C4-2B (cell line): ENCODE results near the gene SERPINE3.

Experiments used
- H3K27ac ChIP-seq: fragments of 450-650 bp; 2 replicates; pipeline ENCODE4 v1.5.1; 2017
- ZFX ChIP-seq: fragments of 450-650 bp; IDR thresholded peaks from 2 replicates; pipeline ENCODE4 v1.6.1; 2017
- TF ChIP-seq, protein P1 (sequence below): fragments of 450-650 bp; conservative IDR thresholded peaks from 2 replicates; pipeline ENCODE4 v1.5.1; 2017; ENCODE audit warnings: mild to moderate bottlenecking

Gene SERPINE3

DNA sequence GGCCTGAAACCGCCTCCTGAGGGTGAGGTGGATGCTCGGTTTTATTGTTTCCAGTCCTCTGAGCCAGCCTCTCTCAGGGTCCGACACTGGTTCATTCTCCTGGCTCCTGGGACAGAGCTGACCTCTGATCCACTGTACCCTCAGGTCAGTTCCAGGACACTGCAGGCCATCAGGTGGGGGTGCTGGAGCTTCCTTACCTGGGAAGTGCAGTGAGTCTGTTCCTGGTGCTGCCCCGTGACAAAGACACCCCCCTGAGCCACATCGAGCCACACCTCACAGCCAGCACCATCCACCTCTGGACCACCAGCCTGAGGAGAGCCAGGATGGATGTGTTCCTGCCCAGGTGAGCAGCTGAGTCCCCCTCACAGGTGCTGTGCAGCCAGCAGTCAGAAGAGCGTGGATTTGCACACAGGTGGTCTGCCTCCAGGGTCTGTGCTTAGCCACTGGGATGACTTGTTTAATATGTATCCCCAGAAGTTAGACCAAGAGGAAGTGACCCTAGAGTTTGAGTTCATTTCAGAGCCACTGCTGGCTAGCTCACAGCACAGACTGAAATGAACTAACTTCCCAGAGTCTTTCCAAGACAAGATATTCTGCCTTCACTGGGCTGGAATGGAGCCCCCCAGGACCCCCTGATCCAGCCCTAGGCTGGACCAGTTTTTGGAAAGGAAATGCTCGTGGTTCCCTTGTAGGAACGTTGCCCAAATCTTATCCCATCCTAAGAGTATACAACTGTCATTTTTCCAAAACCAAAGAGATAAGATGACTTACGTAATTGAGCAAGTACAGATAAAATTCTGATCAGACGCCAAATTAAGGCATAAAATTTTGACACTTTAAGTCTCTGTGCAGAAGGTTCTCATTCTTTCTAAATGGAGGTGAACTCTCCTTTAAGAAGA lies 8.8 kb downstream of the SERPINE3 start:
- no peak overlapping the region for H3K27ac ChIP-seq
- TF ChIP-seq, protein P1, sequence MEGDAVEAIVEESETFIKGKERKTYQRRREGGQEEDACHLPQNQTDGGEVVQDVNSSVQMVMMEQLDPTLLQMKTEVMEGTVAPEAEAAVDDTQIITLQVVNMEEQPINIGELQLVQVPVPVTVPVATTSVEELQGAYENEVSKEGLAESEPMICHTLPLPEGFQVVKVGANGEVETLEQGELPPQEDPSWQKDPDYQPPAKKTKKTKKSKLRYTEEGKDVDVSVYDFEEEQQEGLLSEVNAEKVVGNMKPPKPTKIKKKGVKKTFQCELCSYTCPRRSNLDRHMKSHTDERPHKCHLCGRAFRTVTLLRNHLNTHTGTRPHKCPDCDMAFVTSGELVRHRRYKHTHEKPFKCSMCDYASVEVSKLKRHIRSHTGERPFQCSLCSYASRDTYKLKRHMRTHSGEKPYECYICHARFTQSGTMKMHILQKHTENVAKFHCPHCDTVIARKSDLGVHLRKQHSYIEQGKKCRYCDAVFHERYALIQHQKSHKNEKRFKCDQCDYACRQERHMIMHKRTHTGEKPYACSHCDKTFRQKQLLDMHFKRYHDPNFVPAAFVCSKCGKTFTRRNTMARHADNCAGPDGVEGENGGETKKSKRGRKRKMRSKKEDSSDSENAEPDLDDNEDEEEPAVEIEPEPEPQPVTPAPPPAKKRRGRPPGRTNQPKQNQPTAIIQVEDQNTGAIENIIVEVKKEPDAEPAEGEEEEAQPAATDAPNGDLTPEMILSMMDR: no peak

DNA sequence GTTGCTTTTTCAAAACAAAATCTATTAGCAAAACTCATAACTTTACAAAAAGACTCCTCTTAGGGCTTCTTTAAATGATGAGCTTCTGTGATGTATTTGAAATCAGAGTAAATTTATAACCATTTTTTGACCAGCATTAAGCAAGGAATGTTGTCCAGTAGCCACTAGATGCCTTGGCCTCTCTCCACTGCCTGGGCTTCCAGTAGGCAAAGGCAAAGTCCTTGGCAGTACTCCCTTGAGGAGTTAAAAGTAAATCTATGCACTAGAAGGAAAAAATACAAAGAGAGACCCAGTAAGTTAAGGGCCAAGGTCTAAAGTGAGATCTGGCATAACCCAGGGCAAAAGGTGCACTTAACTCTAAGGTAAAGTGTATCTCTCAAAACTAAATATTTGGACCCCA lies 9.5 kb downstream of the SERPINE3 start:
- H3K27ac ChIP-seq: no peak overlapping the region
- TF ChIP-seq, protein P1: no peak
- no peak for TF ChIP-seq ZFX

DNA sequence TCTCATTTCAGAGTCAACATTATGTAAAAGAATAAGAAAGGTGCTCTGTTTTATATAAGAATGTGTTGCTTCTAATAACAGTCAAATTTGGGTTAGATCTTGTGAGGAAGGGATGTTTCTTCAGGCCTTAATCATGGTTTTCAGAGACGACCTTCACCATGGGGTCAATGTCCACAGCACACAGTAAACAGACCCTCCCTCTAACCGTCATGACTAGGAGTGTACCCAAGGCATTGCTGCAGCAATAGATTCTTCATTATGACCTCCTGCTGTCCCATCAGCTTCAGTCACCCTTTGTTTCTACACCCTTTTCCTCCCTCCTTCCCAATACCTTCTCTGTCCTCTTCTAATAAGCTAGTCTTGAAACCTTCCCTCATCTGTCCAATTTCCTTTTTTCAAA lies 15.7 kb downstream of the SERPINE3 start:
- TF ChIP-seq, protein P1: no peak
- no peak for TF ChIP-seq ZFX
- no peak overlapping the region for H3K27ac ChIP-seq

DNA sequence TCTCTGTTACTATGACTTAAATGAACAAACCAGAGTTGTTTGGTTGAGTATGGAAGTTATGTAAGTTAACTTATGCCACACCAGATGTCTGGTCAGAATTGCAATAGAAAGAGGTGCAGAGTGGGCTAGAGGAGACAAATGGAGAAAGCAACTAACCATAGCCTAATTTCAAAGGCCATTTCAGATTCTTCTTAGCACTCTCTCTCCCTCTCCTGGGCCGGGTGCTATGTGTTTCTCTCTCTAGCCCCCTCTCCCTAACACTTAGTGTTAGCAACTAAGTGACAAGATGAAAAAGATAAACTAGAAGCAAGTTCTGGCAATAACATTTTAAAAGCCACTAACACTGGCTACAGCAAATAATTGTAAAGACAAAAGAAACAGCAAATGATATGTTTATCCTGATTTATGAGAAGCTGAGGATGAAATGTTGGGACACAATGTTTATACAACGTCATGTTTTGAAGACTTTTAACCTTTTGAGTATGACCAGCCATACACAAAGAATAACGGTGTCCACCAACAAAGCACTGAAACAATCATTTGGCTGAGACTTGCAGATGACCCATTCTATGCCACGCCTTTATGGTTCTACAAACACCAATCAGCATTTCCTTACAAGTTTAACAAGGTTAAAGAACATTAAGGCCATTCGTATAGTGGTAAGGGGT lies 18.6 kb downstream of the SERPINE3 start:
- TF ChIP-seq ZFX: no peak
- TF ChIP-seq, protein P1: no peak
- H3K27ac ChIP-seq: no peak overlapping the region

DNA sequence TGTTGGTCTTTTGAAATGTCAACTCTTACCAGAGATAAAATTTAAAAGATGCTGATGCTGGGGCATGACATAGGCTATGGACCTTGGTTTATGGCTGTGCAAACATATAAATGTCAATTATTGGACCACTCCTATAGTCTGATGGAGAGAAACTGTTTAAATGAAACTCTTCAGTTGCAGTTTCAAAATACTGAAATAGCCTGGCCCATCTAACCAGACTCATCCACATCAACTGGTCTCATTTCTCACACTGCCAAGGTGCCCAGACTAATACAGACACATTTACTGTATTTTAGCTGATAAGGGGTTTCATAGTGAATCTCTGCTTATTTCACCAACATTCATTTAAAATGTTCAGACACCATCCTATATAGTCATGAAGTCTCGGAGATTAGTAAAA lies 19.9 kb downstream of the SERPINE3 start:
- TF ChIP-seq, protein P1: no peak
- TF ChIP-seq ZFX: no peak
- H3K27ac ChIP-seq: no peak overlapping the region

DNA sequence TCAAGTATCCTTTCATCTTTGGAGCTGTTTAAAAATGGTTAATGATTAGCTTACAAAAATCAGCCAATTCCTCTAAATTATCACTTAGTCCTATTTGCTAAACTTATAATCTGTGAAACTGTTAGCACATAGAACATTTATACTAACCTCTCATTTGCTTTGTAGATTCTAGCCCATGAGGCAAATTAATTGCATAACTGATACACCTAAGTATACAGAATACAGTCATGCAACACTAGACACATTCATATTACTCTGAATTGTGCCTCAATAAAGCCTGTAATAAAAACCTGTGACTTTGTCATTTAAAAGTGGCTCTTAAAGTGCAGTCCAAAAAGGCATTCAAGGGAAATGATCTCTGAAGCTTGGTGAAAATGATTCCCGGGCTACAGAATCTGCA lies 21.0 kb downstream of the SERPINE3 start:
- TF ChIP-seq ZFX: no peak
- TF ChIP-seq, protein P1: no peak
- no peak overlapping the region for H3K27ac ChIP-seq

DNA sequence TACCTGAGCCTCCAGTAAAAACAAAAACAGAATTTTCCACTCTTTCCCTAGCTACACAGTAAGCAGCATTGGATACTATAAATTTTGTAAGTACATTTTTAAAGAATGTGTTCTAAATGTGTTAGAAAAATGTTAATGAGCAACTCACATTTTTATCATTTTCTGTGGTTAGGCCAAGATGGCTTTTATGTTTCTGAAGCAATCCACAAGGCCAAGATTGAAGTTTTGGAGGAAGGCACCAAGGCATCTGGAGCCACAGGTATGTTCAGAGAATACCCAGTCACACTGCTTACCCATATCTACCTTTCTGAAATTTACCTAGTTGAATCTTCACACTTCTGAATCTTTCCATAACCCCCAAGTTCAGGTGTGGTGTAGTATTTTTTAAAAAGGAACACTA lies 21.6 kb downstream of the SERPINE3 start:
- no peak overlapping the region for H3K27ac ChIP-seq
- no peak for TF ChIP-seq ZFX
- TF ChIP-seq, protein P1: no peak
